ENCODE data around the gene ABR.

DNA sequence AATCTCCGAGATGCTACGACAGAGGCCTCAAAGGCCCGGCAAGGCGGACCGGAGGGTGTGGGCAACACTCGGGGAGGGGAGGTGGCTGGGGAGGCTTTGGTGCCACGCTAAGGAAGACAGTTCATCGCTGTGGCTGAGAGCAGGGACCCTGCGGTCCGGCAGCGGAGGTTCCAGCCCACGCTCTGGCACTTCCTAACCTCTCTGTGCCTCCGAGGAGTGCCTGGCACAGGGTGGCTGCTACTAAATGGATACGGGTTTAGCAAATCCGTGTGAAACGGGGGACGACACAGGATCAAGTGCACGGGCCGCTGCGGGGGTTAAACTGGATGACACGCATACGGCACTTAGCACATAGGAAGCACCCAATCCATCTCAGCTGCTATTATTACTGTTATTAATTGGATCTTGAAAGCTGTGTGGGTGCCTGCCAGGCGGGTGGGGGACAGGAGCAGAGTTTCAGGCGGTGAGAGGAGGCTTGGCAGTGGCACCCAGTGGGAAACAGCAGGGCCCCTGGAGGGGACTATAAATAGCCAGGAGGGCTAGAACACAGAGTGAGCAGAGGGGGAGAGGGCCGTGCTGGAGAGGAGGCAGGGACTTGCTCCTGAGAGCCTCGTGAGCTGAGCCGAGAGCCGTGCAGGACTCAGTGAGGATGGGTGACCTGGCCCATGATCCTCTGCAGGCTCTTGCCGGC lies 45.0 kb downstream of the ABR start:
- TF ChIP-seq CTCF (IDR thresholded peaks at IDR 0.05) (no peak), ZFX (IDR thresholded peaks at IDR 0.05; ENCODE audit: borderline replicate concordance) (no peak)

Data from 22Rv1 (cell line).